COR-L47 (cell line): ENCODE measurements around the gene FSIP1.
"Not testable (repeated sequence)": the region's sequence is repeated elsewhere in the genome, so short reads cannot be mapped to it uniquely, and the experiment has no call there.

Experiments
- DNase-seq: peaks from one replicate; lab custom pipeline; 2025; lab: John Stamatoyannopoulos, UW

Gene FSIP1

GRCh38 chr15:39782441-39783138, at the start of gene FSIP1:
Gene FSIP1 (minus strand): TSS chr15:39782841. CDS start chr15:39776524, 6,317 bp downstream.
- DNase-seq: peak; percentile 93

GRCh38 chr15:39830166-39830565, 47.5 kb upstream of the FSIP1 start:
- DNase-seq: no peak

- DNase-seq: peak; percentile 35
Measured at GRCh38 chr15:39828374-39828931, 45.8 kb upstream of the FSIP1 start.

- DNase-seq: no peak
Measured at GRCh38 chr15:39826975-39827374, 44.3 kb upstream of the FSIP1 start.

GRCh38 chr15:39823634-39824033, 41.0 kb upstream of the FSIP1 start:
- no peak for DNase-seq

GRCh38 chr15:39820050-39820602, 37.5 kb upstream of the FSIP1 start:
- DNase-seq: no peak

GRCh38 chr15:39819533-39819932, 36.9 kb upstream of the FSIP1 start:
- DNase-seq: no peak

- no peak for DNase-seq
Measured at GRCh38 chr15:39817892-39818291, 35.3 kb upstream of the FSIP1 start.

- no peak for DNase-seq
Measured at GRCh38 chr15:39814489-39814888, 31.8 kb upstream of the FSIP1 start.

- not testable (repeated sequence) for DNase-seq
Measured at GRCh38 chr15:39812651-39813050, 30.0 kb upstream of the FSIP1 start.

- no peak for DNase-seq
Measured at GRCh38 chr15:39808909-39809308, 26.3 kb upstream of the FSIP1 start.

- DNase-seq: no peak
Measured at GRCh38 chr15:39807791-39808190, 25.1 kb upstream of the FSIP1 start.

GRCh38 chr15:39804026-39804425, 21.4 kb upstream of the FSIP1 start:
- DNase-seq: no peak

- no peak for DNase-seq
Measured at GRCh38 chr15:39803016-39803415, 20.4 kb upstream of the FSIP1 start.

- DNase-seq: peak; percentile 30
Measured at GRCh38 chr15:39801641-39802309, 19.1 kb upstream of the FSIP1 start.

- DNase-seq: no peak
Measured at GRCh38 chr15:39799552-39800011, 16.9 kb upstream of the FSIP1 start.

GRCh38 chr15:39798382-39798781, 15.7 kb upstream of the FSIP1 start:
- no peak for DNase-seq

GRCh38 chr15:39797407-39797806, 14.8 kb upstream of the FSIP1 start:
- DNase-seq: no peak

GRCh38 chr15:39796601-39797000, 14.0 kb upstream of the FSIP1 start:
- DNase-seq: no peak

GRCh38 chr15:39795486-39795885, 12.8 kb upstream of the FSIP1 start:
- no peak for DNase-seq

GRCh38 chr15:39794954-39795353, 12.3 kb upstream of the FSIP1 start:
- DNase-seq: no peak

- DNase-seq: no peak
Measured at GRCh38 chr15:39793923-39794322, 11.3 kb upstream of the FSIP1 start.

GRCh38 chr15:39792844-39793335, 10.2 kb upstream of the FSIP1 start:
- no peak for DNase-seq
